Neural cell (in vitro differentiated cells): ENCODE measurements around the gene SMPD3. TPM values are rescaled to one million over a fixed set of nuclear protein-coding genes. Genes with fewer than 3 reads are reported as not detected.

Experiments used
- H2AFZ ChIP-seq: fragments of 200-600, 300-800 bp; sonication (generic), shearing (Covaris generic); 2 replicates; pipeline ENCODE4 v1.6.0; 2014; ENCODE audit warnings: low read depth, mild to moderate bottlenecking, antibody characterized with exemption, low read length, moderate library complexity
- H3F3A ChIP-seq: fragments of 200-600 bp; shearing (Covaris generic); 2 replicates; pipeline ENCODE4 v1.6.1; 2016; ENCODE audit warnings: mild to moderate bottlenecking, moderate library complexity, mixed read lengths, antibody characterized with exemption, low read length; ENCODE audit not compliant: insufficient read depth, poor library complexity, severe bottlenecking
- H3K27ac ChIP-seq: fragments of 200-600, 300-800 bp; sonication (generic), shearing (Covaris generic); 2 replicates; pipeline ENCODE4 v1.5.1; 2014; ENCODE audit warnings: mild to moderate bottlenecking, low read length, moderate library complexity
- H3K27me3 ChIP-seq: fragments of 300-800, 200-600 bp; sonication (generic), shearing (Covaris generic); 2 replicates; pipeline ENCODE4 v1.6.0; 2014; ENCODE audit warnings: mild to moderate bottlenecking, low read depth, low read length, moderate library complexity; ENCODE audit not compliant: insufficient read depth
- H3K36me3 ChIP-seq: fragments of 300-800, 200-600 bp; sonication (generic), shearing (Covaris generic); 2 replicates; pipeline ENCODE4 v1.5.1; 2014; ENCODE audit warnings: mild to moderate bottlenecking, antibody characterized with exemption, low read length, moderate library complexity; ENCODE audit not compliant: insufficient read depth
- H3K4me2 ChIP-seq: fragments of 300-800, 200-600 bp; sonication (generic), shearing (Covaris generic); 2 replicates; pipeline ENCODE4 v1.6.0; 2014; ENCODE audit warnings: mild to moderate bottlenecking, low read length
- H3K4me3 ChIP-seq: fragments of 300-800, 200-600 bp; sonication (generic), shearing (Covaris generic); 2 replicates; pipeline ENCODE4 v1.5.1; 2014; ENCODE audit warnings: mild to moderate bottlenecking, low read length, moderate library complexity
- H3K79me2 ChIP-seq: fragments of 200-600 bp; shearing (Covaris generic); replicated peaks from 2 replicates; pipeline ENCODE4 v1.6.0; 2014; ENCODE audit warnings: mild to moderate bottlenecking, low read length, moderate library complexity; ENCODE audit not compliant: insufficient read depth
- H3K9ac ChIP-seq: fragments of 300-800, 200-600 bp; sonication (generic), shearing (Covaris generic); 2 replicates; pipeline ENCODE4 v1.6.1; 2016; ENCODE audit warnings: mild to moderate bottlenecking, low read length, mixed read lengths
- H3K9me2 ChIP-seq: fragments of 200-600 bp; shearing (Covaris generic); 2 replicates; pipeline ENCODE4 v1.6.1; 2016; ENCODE audit warnings: mild to moderate bottlenecking, low read length, mixed read lengths; ENCODE audit not compliant: insufficient read depth
- H3K9me3 ChIP-seq: fragments of 200-600, 300-800 bp; sonication (generic), shearing (Covaris generic); 2 replicates; pipeline ENCODE4 v1.6.1; 2016; ENCODE audit warnings: mild to moderate bottlenecking, mixed run types, low read length, moderate library complexity, mixed read lengths
- H4K20me1 ChIP-seq: fragments of 200-600 bp; shearing (Covaris generic); 2 replicates; pipeline ENCODE4 v1.6.1; 2016; ENCODE audit warnings: mild to moderate bottlenecking, mixed run types; ENCODE audit not compliant: insufficient read depth
- EP300 ChIP-seq: fragments of 450-650 bp; conservative IDR thresholded peaks from 2 replicates; pipeline ENCODE4 v1.6.1; 2014; ENCODE audit warnings: antibody characterized with exemption, mild to moderate bottlenecking, moderate library complexity; ENCODE audit not compliant: poor library complexity, severe bottlenecking
- EZH2 ChIP-seq: fragments of 200-600, 300-800 bp; shearing (Covaris generic), sonication (generic); IDR thresholded peaks from 2 replicates; pipeline ENCODE4 v1.6.1; 2014; ENCODE audit warnings: antibody characterized with exemption, low read length, borderline replicate concordance, mild to moderate bottlenecking; ENCODE audit not compliant: insufficient read depth, poor library complexity, severe bottlenecking
- MXI1 ChIP-seq: fragments of 450-650 bp; conservative IDR thresholded peaks from 2 replicates; pipeline ENCODE4 v1.6.1; 2014; ENCODE audit warnings: antibody characterized with exemption, mild to moderate bottlenecking; ENCODE audit not compliant: poor library complexity, severe bottlenecking
- POLR2AphosphoS5 ChIP-seq: IDR thresholded peaks from 2 replicates; pipeline ENCODE4 v1.6.1; 2012
- RAD21 ChIP-seq: fragments of 450-650 bp; conservative IDR thresholded peaks from 2 replicates; pipeline ENCODE4 v1.6.1; 2014; ENCODE audit warnings: antibody characterized with exemption, mild to moderate bottlenecking, moderate library complexity
- REST ChIP-seq: IDR thresholded peaks from 2 replicates; pipeline ENCODE4 v1.6.1; 2012; ENCODE audit warnings: borderline replicate concordance
- SMC3 ChIP-seq: fragments of 450-650 bp; conservative IDR thresholded peaks from 2 replicates; pipeline ENCODE4 v1.6.1; 2014; ENCODE audit warnings: antibody characterized with exemption, mild to moderate bottlenecking, moderate library complexity; ENCODE audit not compliant: poor library complexity
- TAF1 ChIP-seq: IDR thresholded peaks from 2 replicates; pipeline ENCODE4 v1.6.1; 2012; ENCODE audit warnings: low read depth
- polyA plus RNA-seq: library from polyadenylated mRNA; depleted of rRNA; stranded (reverse); fragments of >200 nt; gene quantifications from 2 replicates; pipeline ENCODE4 v1.2.3, GENCODE V29; 2014
- TF ChIP-seq, protein P1 (sequence below): fragments of 450-650 bp; IDR thresholded peaks from 2 replicates; pipeline ENCODE4 v1.5.1; 2014; ENCODE audit warnings: antibody characterized with exemption, mild to moderate bottlenecking, moderate library complexity; ENCODE audit not compliant: poor library complexity, severe bottlenecking

Gene SMPD3
- polyA plus RNA-seq, 1 donor from 2014 or later = 42.7 TPM

DNA sequence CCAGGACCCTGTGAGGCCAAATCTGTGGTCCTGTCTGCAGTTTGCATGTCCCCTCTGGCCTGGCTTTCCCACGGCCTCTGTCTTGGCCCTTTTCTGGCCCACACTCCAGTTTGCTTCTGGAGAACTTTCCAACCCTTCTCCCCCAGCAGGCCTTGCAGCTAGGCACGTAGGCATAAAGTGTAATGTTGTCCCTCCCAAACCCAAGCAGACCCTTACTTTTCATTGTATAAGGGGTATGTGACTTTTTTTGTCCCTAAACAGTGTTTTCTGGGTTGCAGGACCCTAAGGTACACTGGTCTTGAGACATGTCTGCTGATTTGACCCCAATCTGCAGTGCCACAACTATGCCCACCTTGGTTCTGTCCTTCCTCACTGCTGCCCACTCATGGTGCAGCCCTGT lies 15.6 kb upstream of the SMPD3 start:
- Histone ChIP-seq H3K27me3 (no peaks in the 10 kb centered on the region), H3K79me2 (no peaks in the 10 kb centered on the region), H2AFZ (no peak overlapping the region), H4K20me1 (no peaks in the 10 kb centered on the region), H3K9me3 (no peaks in the 10 kb centered on the region), H3K4me2 (no peak overlapping the region), H3K27ac (no peak overlapping the region), H3K4me3 (no peak overlapping the region), H3F3A (no peaks in the 10 kb centered on the region), H3K9ac (no peak overlapping the region), H3K36me3 (no peaks in the 10 kb centered on the region), H3K9me2 (no peaks in the 10 kb centered on the region)
- no peak for TF ChIP-seq EZH2
- no peak for TF ChIP-seq POLR2AphosphoS5
- TF ChIP-seq MXI1 = no peak
- no peak for TF ChIP-seq REST
- TF ChIP-seq, protein P1, sequence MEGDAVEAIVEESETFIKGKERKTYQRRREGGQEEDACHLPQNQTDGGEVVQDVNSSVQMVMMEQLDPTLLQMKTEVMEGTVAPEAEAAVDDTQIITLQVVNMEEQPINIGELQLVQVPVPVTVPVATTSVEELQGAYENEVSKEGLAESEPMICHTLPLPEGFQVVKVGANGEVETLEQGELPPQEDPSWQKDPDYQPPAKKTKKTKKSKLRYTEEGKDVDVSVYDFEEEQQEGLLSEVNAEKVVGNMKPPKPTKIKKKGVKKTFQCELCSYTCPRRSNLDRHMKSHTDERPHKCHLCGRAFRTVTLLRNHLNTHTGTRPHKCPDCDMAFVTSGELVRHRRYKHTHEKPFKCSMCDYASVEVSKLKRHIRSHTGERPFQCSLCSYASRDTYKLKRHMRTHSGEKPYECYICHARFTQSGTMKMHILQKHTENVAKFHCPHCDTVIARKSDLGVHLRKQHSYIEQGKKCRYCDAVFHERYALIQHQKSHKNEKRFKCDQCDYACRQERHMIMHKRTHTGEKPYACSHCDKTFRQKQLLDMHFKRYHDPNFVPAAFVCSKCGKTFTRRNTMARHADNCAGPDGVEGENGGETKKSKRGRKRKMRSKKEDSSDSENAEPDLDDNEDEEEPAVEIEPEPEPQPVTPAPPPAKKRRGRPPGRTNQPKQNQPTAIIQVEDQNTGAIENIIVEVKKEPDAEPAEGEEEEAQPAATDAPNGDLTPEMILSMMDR = no peak
- TF ChIP-seq RAD21 = no peak
- no peak for TF ChIP-seq SMC3

- H2AFZ ChIP-seq = no peak overlapping the region
- H3K27me3 ChIP-seq = no peaks in the 10 kb centered on the region
- no peaks in the 10 kb centered on the region for H3K9me3 ChIP-seq
- H3F3A ChIP-seq = no peaks in the 10 kb centered on the region
- TF ChIP-seq, protein P1 = no peak
- TF ChIP-seq TAF1 (no peak), EP300 (no peak), RAD21 (no peak), MXI1 (no peak), SMC3 (no peak), POLR2AphosphoS5 (no peak), EZH2 (no peak), REST (no peak)
- H3K4me2 ChIP-seq = no peak overlapping the region
- no peaks in the 10 kb centered on the region for H3K36me3 ChIP-seq
- H3K9me2 ChIP-seq = no peaks in the 10 kb centered on the region
- H4K20me1 ChIP-seq = no peaks in the 10 kb centered on the region
- H3K9ac ChIP-seq = no peak overlapping the region
- no peaks in the 10 kb centered on the region for H3K79me2 ChIP-seq
- no peak overlapping the region for H3K27ac ChIP-seq
- no peak overlapping the region for H3K4me3 ChIP-seq
Measured at GRCh38 chr16:68460067-68460466, 11.8 kb upstream of the SMPD3 start.
